Stimulated activated CD4-positive, alpha-beta T cell treated with anti-CD3 and anti-CD28 coated beads, Interleukin-4, amount 100 ng/mL, for 48 hours (primary cell): Measurements from ENCODE around the gene AXIN1.

Experiments
- DNase-seq, 2 donors: peaks; one replicate each; pipeline ENCODE4 v3.0.0-alpha.2; 2020; ENCODE audit warnings: low read depth in 2 of 2

The AXIN1 gene

GRCh38 chr16:303760-304505, 48.6 kb downstream of the AXIN1 start:
- no peak for DNase-seq

GRCh38 chr16:301950-302349, 50.6 kb downstream of the AXIN1 start:
- no peak for DNase-seq

GRCh38 chr16:301235-301634, 51.3 kb downstream of the AXIN1 start:
- no peak for DNase-seq

GRCh38 chr16:297832-298231, 54.7 kb downstream of the AXIN1 start:
- no peak for DNase-seq

- DNase-seq = no peak
These were observed 55.6 kb downstream of the AXIN1 start for GRCh38 chr16:296806-297510.

GRCh38 chr16:296276-296675, 56.2 kb downstream of the AXIN1 start:
- no peak for DNase-seq

- DNase-seq = no peak
These were observed 59.3 kb downstream of the AXIN1 start for GRCh38 chr16:293043-293775.

- DNase-seq = no peak
These were observed 61.0 kb downstream of the AXIN1 start for GRCh38 chr16:291539-291938.

- DNase-seq = no peak
These were observed 61.7 kb downstream of the AXIN1 start for GRCh38 chr16:290681-291405.

- DNase-seq = no peak
These were observed 62.4 kb downstream of the AXIN1 start for GRCh38 chr16:290015-290680.

- no peak for DNase-seq
These were observed 63.0 kb downstream of the AXIN1 start for GRCh38 chr16:289395-289997.

GRCh38 chr16:287981-288920, 64.3 kb downstream of the AXIN1 start:
- no peak for DNase-seq

GRCh38 chr16:287298-287811, 65.2 kb downstream of the AXIN1 start:
- no peak for DNase-seq

GRCh38 chr16:286491-287297, 65.8 kb downstream of the AXIN1 start:
- no peak for DNase-seq

GRCh38 chr16:285146-286055, 67.1 kb downstream of the AXIN1 start:
- no peak for DNase-seq

GRCh38 chr16:284204-285120, 68.1 kb downstream of the AXIN1 start:
- no peak for DNase-seq
